IMR-90 (cell line): ENCODE measurements around the gene MGAT5. TPM values are rescaled to one million over a fixed set of nuclear protein-coding genes. Genes with fewer than 3 reads are reported as not detected.

Experiments used
- ATAC-seq: fragments of 200-7000 bp; cut with Tn5 transposase; 2 replicates; pipeline ENCODE4 v1.9.1; 2020; ENCODE audit warnings: low read depth, mild to moderate bottlenecking, moderate library complexity
- BruUV-seq: library from RNA; stranded (reverse); fragments of 400-500 nt; replicated peaks from 2 replicates; lab custom pipeline; 2021; lab: Mats Ljungman, UMichigan
- CTCF ChIA-PET: fragments of 300-600 bp; formaldehyde crosslinking; extraction: SDS; loops from one replicate; lab custom pipeline; 2021; ENCODE audit warnings: antibody characterized with exemption; lab: Yijun Ruan, JAX
- POLR2A ChIA-PET: fragments of 300-600 bp; sonication (Branson Sonifier 250); formaldehyde crosslinking; loops from one replicate; lab custom pipeline; 2022; ENCODE audit warnings: antibody characterized with exemption; ENCODE audit not compliant: unreplicated experiment; lab: Charles Lee
- DNase-seq: peaks from one replicate; pipeline ENCODE4 v3.0.0; 2013
- H2AFZ ChIP-seq: replicated peaks from 2 replicates; pipeline ENCODE3; 2013; ENCODE audit warnings: low read length, mild to moderate bottlenecking; ENCODE audit not compliant: poor library complexity
- H2AK5ac ChIP-seq: 2 replicates; pipeline ENCODE4 v1.6.1; 2013; ENCODE audit warnings: low read depth, low read length, inconsistent platforms
- H2AK9ac ChIP-seq: replicated peaks from 2 replicates; pipeline ENCODE3; 2013; ENCODE audit warnings: mild to moderate bottlenecking, low read depth, low read length, moderate library complexity; ENCODE audit not compliant: poor library complexity
- H2BK120ac ChIP-seq: 2 replicates; pipeline ENCODE4 v1.6.1; 2013; ENCODE audit warnings: low read depth, low read length, inconsistent platforms
- H2BK15ac ChIP-seq: 3 replicates; pipeline ENCODE4 v1.6.1; 2013; ENCODE audit warnings: low read depth, low read length, inconsistent platforms
- H2BK20ac ChIP-seq: 2 replicates; pipeline ENCODE4 v1.6.1; 2013; ENCODE audit warnings: low read depth, mild to moderate bottlenecking, inconsistent platforms, low read length, moderate library complexity
- H2BK5ac ChIP-seq: 2 replicates; pipeline ENCODE4 v1.6.1; 2013; ENCODE audit warnings: mild to moderate bottlenecking, low read depth, low read length, inconsistent platforms; ENCODE audit not compliant: poor library complexity, severe bottlenecking
- H3K14ac ChIP-seq: replicated peaks from 2 replicates; pipeline ENCODE4 v1.6.1; 2013; ENCODE audit warnings: low read depth, low read length, inconsistent platforms
- H3K18ac ChIP-seq: 2 replicates; pipeline ENCODE4 v1.6.1; 2013; ENCODE audit warnings: low read depth, low read length, control low read depth
- H3K23ac ChIP-seq: 2 replicates; pipeline ENCODE4 v1.6.1; 2013; ENCODE audit warnings: low read depth, low read length, inconsistent platforms
- H3K27ac ChIP-seq: 2 replicates; pipeline ENCODE4 v1.5.1; 2013; ENCODE audit warnings: mild to moderate bottlenecking, control low read depth, low read length; ENCODE audit not compliant: insufficient read depth
- H3K27me3 ChIP-seq: 2 replicates; pipeline ENCODE4 v1.6.1; 2013; ENCODE audit warnings: low read length; ENCODE audit not compliant: control insufficient read depth, insufficient read depth
- H3K36me3 ChIP-seq: 2 replicates; pipeline ENCODE4 v1.6.1; 2013; ENCODE audit warnings: low read length, mixed read lengths; ENCODE audit not compliant: control insufficient read depth, insufficient read depth
- H3K4ac ChIP-seq: 2 replicates; pipeline ENCODE4 v1.6.1; 2013; ENCODE audit warnings: low read depth, low read length, inconsistent platforms
- H3K4me1 ChIP-seq: 2 replicates; pipeline ENCODE4 v1.6.1; 2013; ENCODE audit warnings: low read length, mixed read lengths; ENCODE audit not compliant: control insufficient read depth, insufficient read depth
- H3K4me2 ChIP-seq: 2 replicates; pipeline ENCODE4 v1.6.1; 2013; ENCODE audit warnings: low read depth, mild to moderate bottlenecking, control low read depth, low read length, moderate library complexity
- H3K4me3 ChIP-seq: 2 replicates; pipeline ENCODE4 v1.5.1; 2013; ENCODE audit warnings: low read depth, mild to moderate bottlenecking, control low read depth, low read length, moderate library complexity; ENCODE audit not compliant: insufficient read depth
- H3K56ac ChIP-seq: 2 replicates; pipeline ENCODE4 v1.6.1; 2013; ENCODE audit warnings: low read length, inconsistent platforms; ENCODE audit not compliant: insufficient read depth; ENCODE audit errors: extremely low read depth
- H3K79me1 ChIP-seq, 2 experiments: 2 replicates each; pipeline ENCODE4 v1.6.1; 2013; ENCODE audit warnings: low read length in 2 of 2, inconsistent platforms in 1 of 2, low read depth in 1 of 2
- H3K9ac ChIP-seq: 2 replicates; pipeline ENCODE4 v1.6.1; 2013; ENCODE audit warnings: low read depth, low read length, control low read depth
- H3K9me1 ChIP-seq: 2 replicates; pipeline ENCODE4 v1.6.1; 2013; ENCODE audit warnings: low read length, inconsistent platforms; ENCODE audit not compliant: insufficient read depth
- H3K9me3 ChIP-seq: 2 replicates; pipeline ENCODE4 v1.6.1; 2013; ENCODE audit warnings: low read length; ENCODE audit not compliant: control insufficient read depth, insufficient read depth
- H4K20me1 ChIP-seq: 2 replicates; pipeline ENCODE4 v1.6.1; 2013; ENCODE audit warnings: low read length, inconsistent platforms; ENCODE audit not compliant: insufficient read depth
- H4K5ac ChIP-seq: 2 replicates; pipeline ENCODE4 v1.6.1; 2013; ENCODE audit warnings: mild to moderate bottlenecking, low read depth, low read length, control low read depth
- H4K8ac ChIP-seq, 2 experiments: 2 replicates each; pipeline ENCODE4 v1.6.1; 2013; ENCODE audit warnings: low read depth in 2 of 2, low read length in 2 of 2, control low read depth in 1 of 2, inconsistent platforms in 1 of 2
- H4K91ac ChIP-seq: 2 replicates; pipeline ENCODE4 v1.6.1; 2013; ENCODE audit warnings: low read depth, low read length, inconsistent platforms; ENCODE audit not compliant: insufficient read depth
- BHLHE40 ChIP-seq: fragments of 150-350 bp; IDR thresholded peaks from 2 replicates; pipeline ENCODE4 v1.6.1; 2016; ENCODE audit warnings: mild to moderate bottlenecking, low read depth, low read length
- CHD1 ChIP-seq: IDR thresholded peaks from 2 replicates; pipeline ENCODE4 v1.6.1; 2012; ENCODE audit warnings: low read depth, low read length, improper control_type of control experiment
- WGBS, 2 experiments: methylation state at CpG; one replicate each; pipeline versions ENCODE4 v1.1.5 to v1.1.7; 2013; ENCODE audit warnings: missing lambda C conversion rate in 2 of 2; ENCODE audit not compliant: insufficient read length in 1 of 2; ENCODE audit errors: extremely low coverage in 2 of 2; 5-methylcytosine and 5-hydroxymethylcytosine counted together
- dilution Hi-C: fragments of 300-500 bp; cut with HindIII; formaldehyde crosslinking; loops from one replicate; pipeline ENCODE4 v1.14.3; 2018; ENCODE audit warnings: low sequenced_read_pairs; ENCODE audit not compliant: unreplicated experiment
- in situ Hi-C: fragments of 300-500 bp; cut with MboI; formaldehyde crosslinking; loops from 3 replicates; pipeline ENCODE4 v1.14.3; 2019; ENCODE audit warnings: low sequenced_read_pairs, inconsistent platforms, mixed read lengths
- intact Hi-C: fragments of 100-400 bp; cut with micrococcal nuclease; formaldehyde crosslinking; loops from 2 replicates; pipeline ENCODE4 v1.10.0; 2022
- polyA plus RNA-seq, 3 experiments: library from polyadenylated mRNA; depleted of rRNA; stranded (reverse); fragments of >200 nt; gene quantifications; 2 replicates each; pipeline ENCODE4 v1.2.3, GENCODE V29; 2012; ENCODE audit warnings: low replicate concordance in 1 of 3
- total RNA-seq: library from RNA; depleted of rRNA; stranded (reverse); fragments of >200 nt; gene quantifications from 2 replicates; pipeline ENCODE4 v1.2.3, GENCODE V29; 2012
- TF ChIP-seq, protein P1 (sequence below): conservative IDR thresholded peaks from 2 replicates; pipeline ENCODE4 v1.5.1; 2012; ENCODE audit warnings: mild to moderate bottlenecking, low read depth, low read length, improper control_type of control experiment

MGAT5 gene
- total and polyA plus RNA-seq, 2 of the 4 experiments (the other 2 are of a cell fraction) = 22.9 to 59.9 TPM

DNA sequence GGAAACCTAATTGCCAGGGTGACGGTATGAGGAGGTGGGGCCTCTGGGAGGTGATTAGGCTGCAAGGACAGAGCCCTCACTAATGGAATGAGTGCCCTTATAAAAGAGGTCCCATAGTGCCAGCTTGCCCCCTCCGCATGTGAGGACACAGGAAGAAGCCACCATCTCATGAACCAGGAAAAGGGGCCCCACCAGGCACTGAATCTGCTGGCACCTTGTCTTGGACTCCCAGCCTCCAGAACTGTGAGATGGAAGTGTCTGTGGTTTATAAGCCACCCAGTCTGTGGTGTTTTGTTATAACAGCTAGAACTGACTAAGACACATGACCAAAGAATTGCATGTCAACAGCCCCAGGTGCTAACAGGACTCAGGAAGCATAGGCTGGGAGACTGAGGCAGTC, 214.3 kb downstream of the MGAT5 start:
- Histone ChIP-seq H3K18ac (no peak overlapping the region), H3K4me2 (no peak overlapping the region), H3K14ac (no peak overlapping the region), H3K79me1 (no peaks in the 10 kb centered on the region), H2AK5ac (no peak overlapping the region), H2BK20ac (no peak overlapping the region), H2BK5ac (no peak overlapping the region), H4K5ac (no peak overlapping the region), H3K27me3 (peaks cover 29% of the 10 kb centered on the region), H3K4ac (no peak overlapping the region), H3K23ac (no peak overlapping the region), H3K36me3 (no peaks in the 10 kb centered on the region), H3K9me3 (no peaks in the 10 kb centered on the region), H3K27ac (no peak overlapping the region), H3K56ac (no peak overlapping the region), H2BK15ac (no peak overlapping the region), H4K8ac (no peak overlapping the region), H4K91ac (no peak overlapping the region), H3K9me1 (0 out of 2 replicates have a peak, but pooled peaks cover 4% of the 10 kb centered on the region), H3K9ac (no peak overlapping the region), H3K4me1 (no peaks in the 10 kb centered on the region), H4K20me1 (no peaks in the 10 kb centered on the region), H2AFZ (no peak overlapping the region), H3K4me3 (no peak overlapping the region), H2BK120ac (no peak overlapping the region), H2AK9ac (no peak overlapping the region)
- POLR2A ChIA-PET = no interaction called here
- TF ChIP-seq CHD1 (no peak), BHLHE40 (no peak)
- TF ChIP-seq, protein P1, sequence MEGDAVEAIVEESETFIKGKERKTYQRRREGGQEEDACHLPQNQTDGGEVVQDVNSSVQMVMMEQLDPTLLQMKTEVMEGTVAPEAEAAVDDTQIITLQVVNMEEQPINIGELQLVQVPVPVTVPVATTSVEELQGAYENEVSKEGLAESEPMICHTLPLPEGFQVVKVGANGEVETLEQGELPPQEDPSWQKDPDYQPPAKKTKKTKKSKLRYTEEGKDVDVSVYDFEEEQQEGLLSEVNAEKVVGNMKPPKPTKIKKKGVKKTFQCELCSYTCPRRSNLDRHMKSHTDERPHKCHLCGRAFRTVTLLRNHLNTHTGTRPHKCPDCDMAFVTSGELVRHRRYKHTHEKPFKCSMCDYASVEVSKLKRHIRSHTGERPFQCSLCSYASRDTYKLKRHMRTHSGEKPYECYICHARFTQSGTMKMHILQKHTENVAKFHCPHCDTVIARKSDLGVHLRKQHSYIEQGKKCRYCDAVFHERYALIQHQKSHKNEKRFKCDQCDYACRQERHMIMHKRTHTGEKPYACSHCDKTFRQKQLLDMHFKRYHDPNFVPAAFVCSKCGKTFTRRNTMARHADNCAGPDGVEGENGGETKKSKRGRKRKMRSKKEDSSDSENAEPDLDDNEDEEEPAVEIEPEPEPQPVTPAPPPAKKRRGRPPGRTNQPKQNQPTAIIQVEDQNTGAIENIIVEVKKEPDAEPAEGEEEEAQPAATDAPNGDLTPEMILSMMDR = no peak
- WGBS, 2 experiments = no CpG with 5 or more reads among the region's 2 CpGs
- DNase-seq (no peak), ATAC-seq (no peak)
- dilution Hi-C loops (no loop called here), intact Hi-C loops (no loop called here), in situ Hi-C loops (no loop called here)
- CTCF ChIA-PET = no interaction called here
- BruUV-seq = no TSS peak
